AG04450 (cell line): ENCODE data around the gene SLC23A2. TPM values are rescaled to one million over a fixed set of nuclear protein-coding genes. Genes with fewer than 3 reads are reported as not detected.
"Not testable (repeated sequence)": the region's sequence is repeated elsewhere in the genome, so short reads cannot be mapped to it uniquely, and the experiment has no call there.

Experiments used
- CTCF ChIA-PET: fragments of 300-600, 350-600 bp; formaldehyde crosslinking; extraction: SDS; loops from one replicate; lab custom pipeline; 2022; ENCODE audit warnings: antibody characterized with exemption, inconsistent platforms; lab: Charles Lee
- POLR2A ChIA-PET: fragments of 350-600 bp; formaldehyde crosslinking; extraction: SDS; loops from one replicate; lab custom pipeline; 2021; ENCODE audit warnings: antibody characterized with exemption, inconsistent platforms; lab: Yijun Ruan, JAX
- DNase-seq: peaks from one replicate; pipeline ENCODE4 v3.0.0-alpha.2; 2011; ENCODE audit warnings: low read depth, low spot score
- H3K27ac ChIP-seq: one replicate; pipeline ENCODE4 v1.5.1; 2012; ENCODE audit warnings: low read depth, low read length, control low read depth
- H3K27me3 ChIP-seq: one replicate; pipeline ENCODE4 v1.6.0; 2012; ENCODE audit warnings: low read length; ENCODE audit not compliant: control insufficient read depth, insufficient read depth
- H3K4me3 ChIP-seq: 2 replicates; pipeline ENCODE4 v1.5.1; 2011; ENCODE audit warnings: mild to moderate bottlenecking, low read depth, low read length, control low read depth
- H3K9me3 ChIP-seq: 2 replicates; pipeline ENCODE4 v1.5.1; 2012; ENCODE audit warnings: low read length; ENCODE audit not compliant: control insufficient read depth, insufficient read depth
- polyA plus RNA-seq: library from polyadenylated mRNA; depleted of rRNA; stranded (reverse); fragments of >200 nt; gene quantifications from 2 replicates; pipeline ENCODE4 v1.2.3, GENCODE V29; 2011
- TF ChIP-seq, protein P1 (sequence below): IDR thresholded peaks from 2 replicates; pipeline ENCODE4 v1.5.1; 2011; ENCODE audit warnings: low read depth, low read length, control low read depth, inconsistent platforms

Gene SLC23A2
- polyA plus RNA-seq, 1 experiment = 17.9 TPM

DNA sequence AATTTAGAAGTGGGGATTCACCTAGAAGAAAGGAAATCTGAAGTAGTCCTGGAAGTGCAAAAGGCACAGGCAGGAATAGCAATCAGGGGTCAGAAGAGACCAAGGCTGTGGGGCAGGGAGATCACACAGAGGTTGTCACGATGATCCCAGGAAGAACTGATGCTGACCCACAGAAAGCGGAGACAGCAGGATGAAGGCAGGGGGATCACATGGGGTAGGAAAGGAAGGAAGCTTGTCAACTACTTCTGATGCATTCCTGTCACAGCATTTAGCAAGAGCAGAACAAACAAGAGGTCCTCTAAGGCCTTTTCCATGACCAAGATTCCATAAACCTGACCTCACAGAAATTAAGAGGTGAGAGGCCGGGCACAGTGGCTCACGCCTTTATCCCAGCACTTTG lies 79.1 kb downstream of the SLC23A2 start:
- ChIA-PET POLR2A (no interaction called here), CTCF (no interaction called here)
- DNase-seq = no peak
- Histone ChIP-seq H3K27ac (no peak overlapping the region), H3K4me3 (no peak overlapping the region), H3K27me3 (no peaks in the 10 kb centered on the region), H3K9me3 (no peaks in the 10 kb centered on the region)
- TF ChIP-seq, protein P1, sequence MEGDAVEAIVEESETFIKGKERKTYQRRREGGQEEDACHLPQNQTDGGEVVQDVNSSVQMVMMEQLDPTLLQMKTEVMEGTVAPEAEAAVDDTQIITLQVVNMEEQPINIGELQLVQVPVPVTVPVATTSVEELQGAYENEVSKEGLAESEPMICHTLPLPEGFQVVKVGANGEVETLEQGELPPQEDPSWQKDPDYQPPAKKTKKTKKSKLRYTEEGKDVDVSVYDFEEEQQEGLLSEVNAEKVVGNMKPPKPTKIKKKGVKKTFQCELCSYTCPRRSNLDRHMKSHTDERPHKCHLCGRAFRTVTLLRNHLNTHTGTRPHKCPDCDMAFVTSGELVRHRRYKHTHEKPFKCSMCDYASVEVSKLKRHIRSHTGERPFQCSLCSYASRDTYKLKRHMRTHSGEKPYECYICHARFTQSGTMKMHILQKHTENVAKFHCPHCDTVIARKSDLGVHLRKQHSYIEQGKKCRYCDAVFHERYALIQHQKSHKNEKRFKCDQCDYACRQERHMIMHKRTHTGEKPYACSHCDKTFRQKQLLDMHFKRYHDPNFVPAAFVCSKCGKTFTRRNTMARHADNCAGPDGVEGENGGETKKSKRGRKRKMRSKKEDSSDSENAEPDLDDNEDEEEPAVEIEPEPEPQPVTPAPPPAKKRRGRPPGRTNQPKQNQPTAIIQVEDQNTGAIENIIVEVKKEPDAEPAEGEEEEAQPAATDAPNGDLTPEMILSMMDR = no peak

DNA sequence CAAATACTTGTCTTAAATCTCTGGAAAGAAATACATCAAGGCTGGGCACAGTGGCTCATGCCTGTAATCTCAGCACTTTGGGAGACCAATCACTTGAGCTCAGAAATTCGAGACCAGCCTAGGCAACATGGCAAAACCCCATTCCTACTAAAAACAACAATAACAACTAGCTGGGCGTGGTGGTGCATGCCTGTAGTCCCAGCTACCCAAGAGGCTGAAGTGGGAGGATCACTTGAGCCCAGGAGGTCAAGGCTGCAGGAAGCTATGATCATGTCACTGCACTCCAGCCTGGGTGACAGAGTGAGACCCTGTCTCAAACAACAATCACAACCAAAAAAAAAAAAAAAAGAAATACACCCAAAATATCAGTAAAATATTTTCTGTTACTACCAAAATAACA lies 80.0 kb downstream of the SLC23A2 start:
- POLR2A ChIA-PET, H3K27me3 ChIP-seq, CTCF ChIA-PET, DNase-seq, H3K27ac ChIP-seq, H3K9me3 ChIP-seq, H3K4me3 ChIP-seq: not testable (repeated sequence)

DNA sequence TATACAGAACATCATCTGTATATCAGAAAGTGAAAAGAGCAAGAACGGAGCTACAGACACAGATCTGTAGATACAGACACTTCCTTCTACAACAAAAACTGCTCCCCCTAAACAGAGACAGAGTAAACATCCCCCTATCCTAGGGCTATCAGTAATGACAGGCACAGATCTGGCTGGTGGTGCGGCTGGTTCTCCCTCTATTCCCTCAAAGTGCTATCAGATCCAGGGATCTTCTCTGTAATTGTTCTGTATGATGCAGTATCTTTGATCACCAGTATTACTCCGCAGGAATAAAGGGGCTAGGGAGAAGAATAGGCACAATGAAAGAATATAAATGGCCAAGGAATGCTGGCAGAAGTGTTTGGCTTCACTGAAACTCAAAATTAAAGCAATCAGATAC lies 80.7 kb downstream of the SLC23A2 start:
- DNase-seq = no peak
- ChIA-PET POLR2A (no interaction called here), CTCF (no interaction called here)
- TF ChIP-seq, protein P1 = no peak
- no peaks in the 10 kb centered on the region for H3K27me3 ChIP-seq
- no peak overlapping the region for H3K4me3 ChIP-seq
- H3K27ac ChIP-seq = no peak overlapping the region
- H3K9me3 ChIP-seq = no peaks in the 10 kb centered on the region

DNA sequence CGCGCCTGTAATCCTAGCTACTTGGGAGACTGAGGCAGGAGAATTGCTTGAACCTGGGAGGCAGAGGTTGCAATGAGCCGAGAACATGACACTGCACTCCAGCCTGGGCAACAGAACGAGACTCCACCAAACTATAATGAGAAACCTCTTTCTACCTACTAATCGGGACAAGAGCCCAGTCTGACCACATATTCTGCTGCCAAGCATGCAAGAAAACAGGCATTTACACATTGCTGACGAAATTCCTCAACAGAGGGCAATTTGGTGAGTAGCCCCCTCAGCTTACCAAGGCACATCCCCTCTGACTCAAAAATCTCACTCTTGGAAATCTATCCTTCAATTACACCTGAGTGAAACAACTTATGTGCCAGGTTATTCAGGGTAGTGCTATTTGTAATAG lies 81.2 kb downstream of the SLC23A2 start:
- Histone ChIP-seq H3K27me3 (no peaks in the 10 kb centered on the region), H3K9me3 (no peaks in the 10 kb centered on the region), H3K27ac (no peak overlapping the region), H3K4me3 (no peak overlapping the region)
- CTCF ChIA-PET = no interaction called here
- DNase-seq = no peak
- POLR2A ChIA-PET = no interaction called here
- TF ChIP-seq, protein P1 = no peak

DNA sequence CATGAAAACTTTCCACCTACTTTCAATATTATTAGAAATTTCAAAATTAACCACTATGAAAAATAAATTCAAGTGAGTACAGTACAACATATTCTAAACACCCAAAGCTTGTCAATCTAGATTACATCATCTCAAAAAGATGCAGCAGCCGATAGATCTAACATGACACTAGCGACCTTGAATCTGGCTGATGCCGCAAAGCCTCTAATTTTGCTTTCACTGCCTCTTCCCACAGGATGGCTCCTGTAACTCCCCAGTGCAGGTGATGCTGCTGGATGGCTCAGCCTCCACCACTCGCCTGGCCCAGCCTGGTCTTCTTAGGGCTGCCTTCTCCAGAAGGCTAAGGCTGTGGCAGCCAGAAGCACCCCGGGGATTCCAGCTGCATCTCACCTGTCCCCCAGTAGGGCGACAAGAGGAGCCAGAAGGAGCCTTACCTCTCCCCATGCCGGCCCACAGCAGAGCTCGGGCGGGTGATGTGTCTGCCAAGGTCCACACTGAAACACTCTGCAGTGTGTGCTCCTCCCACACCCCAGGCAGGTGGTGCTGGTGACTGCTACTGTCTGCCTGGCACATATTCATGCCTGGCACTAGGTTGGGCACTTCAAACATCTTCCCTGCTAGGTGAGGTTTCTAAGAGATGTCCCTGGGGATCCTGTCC lies 82.1 kb downstream of the SLC23A2 start:
- ChIA-PET POLR2A (no interaction called here), CTCF (interaction anchor here (1.8 to 2.7 kb wide), 2 partner anchors 30 to 273 kb away, joined by 5 to 15 read pairs; no protein-coding TSS in a partner anchor)
- Histone ChIP-seq H3K4me3 (no peak overlapping the region), H3K27ac (no peak overlapping the region), H3K27me3 (no peaks in the 10 kb centered on the region), H3K9me3 (no peaks in the 10 kb centered on the region)
- TF ChIP-seq, protein P1 = no peak
- DNase-seq = no peak
